Ovary (tissue), 3 donors: ENCODE results near the gene PALLD.

Source experiments
- POLR2A ChIP-seq: fragments of 450-650 bp; IDR thresholded peaks from one replicate; pipeline ENCODE4 v1.6.1; 2017; ENCODE audit warnings: antibody characterized with exemption, mild to moderate bottlenecking, moderate library complexity
- TF ChIP-seq, protein P1 (sequence below), 3 donors: fragments of 450-650 bp in 2 of 3; fragments of 200-600 bp in 1 of 3; IDR thresholded peaks; one replicate each; pipeline versions ENCODE4 v1.5.1 to v1.8.0; 2016 to 2022; ENCODE audit warnings: antibody characterized with exemption in 3 of 3, mild to moderate bottlenecking in 1 of 3
- donor health status: DM: no; HTN: no; CAD: no.

GRCh38 chr4:168451744-168452390, 45.0 kb upstream of the PALLD start:
- TF ChIP-seq POLR2A: no peak
- TF ChIP-seq, protein P1, sequence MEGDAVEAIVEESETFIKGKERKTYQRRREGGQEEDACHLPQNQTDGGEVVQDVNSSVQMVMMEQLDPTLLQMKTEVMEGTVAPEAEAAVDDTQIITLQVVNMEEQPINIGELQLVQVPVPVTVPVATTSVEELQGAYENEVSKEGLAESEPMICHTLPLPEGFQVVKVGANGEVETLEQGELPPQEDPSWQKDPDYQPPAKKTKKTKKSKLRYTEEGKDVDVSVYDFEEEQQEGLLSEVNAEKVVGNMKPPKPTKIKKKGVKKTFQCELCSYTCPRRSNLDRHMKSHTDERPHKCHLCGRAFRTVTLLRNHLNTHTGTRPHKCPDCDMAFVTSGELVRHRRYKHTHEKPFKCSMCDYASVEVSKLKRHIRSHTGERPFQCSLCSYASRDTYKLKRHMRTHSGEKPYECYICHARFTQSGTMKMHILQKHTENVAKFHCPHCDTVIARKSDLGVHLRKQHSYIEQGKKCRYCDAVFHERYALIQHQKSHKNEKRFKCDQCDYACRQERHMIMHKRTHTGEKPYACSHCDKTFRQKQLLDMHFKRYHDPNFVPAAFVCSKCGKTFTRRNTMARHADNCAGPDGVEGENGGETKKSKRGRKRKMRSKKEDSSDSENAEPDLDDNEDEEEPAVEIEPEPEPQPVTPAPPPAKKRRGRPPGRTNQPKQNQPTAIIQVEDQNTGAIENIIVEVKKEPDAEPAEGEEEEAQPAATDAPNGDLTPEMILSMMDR (IDR thresholded peaks at IDR 0.05): no peak
